Right lobe of liver (tissue), 6 donors: Measurements from ENCODE around the gene RTCA. TPM values are rescaled to one million over a fixed set of nuclear protein-coding genes. Genes with fewer than 3 reads are reported as not detected.
"Not testable (repeated sequence)": the region's sequence is repeated elsewhere in the genome, so short reads cannot be mapped to it uniquely, and the experiment has no call there.

ENCODE experiments used
- ATAC-seq, 4 donors: fragments of 200-7000 bp; cut with Tn5 transposase; one replicate each; pipeline ENCODE4 v1.9.1; 2020; ENCODE audit warnings: mild to moderate bottlenecking in 4 of 4, moderate library complexity in 4 of 4
- DNase-seq, 3 donors: peaks; one replicate each; pipeline ENCODE4 v3.0.0-alpha.2; 2020
- H3K27ac ChIP-seq, 3 donors: fragments of 200-600 bp; one replicate each; pipeline ENCODE4 v1.8.0; 2022
- H3K27me3 ChIP-seq, 2 donors: fragments of 200-600 bp; one replicate each; pipeline ENCODE4 v1.8.0; 2022
- H3K36me3 ChIP-seq, 4 donors: fragments of 200-600 bp; sonication (generic) in 1 of 4; one replicate each; pipeline versions ENCODE4 v1.5.1 to v1.8.0; 2017 to 2022; ENCODE audit warnings: control low read depth in 1 of 4
- H3K4me1 ChIP-seq, 4 donors: fragments of 200-600 bp; sonication (generic) in 1 of 4; one replicate each; pipeline versions ENCODE4 v1.5.1 to v1.8.0; 2017 to 2022; ENCODE audit warnings: control low read depth in 1 of 4
- H3K4me3 ChIP-seq, 3 donors: fragments of 200-600 bp; one replicate each; pipeline ENCODE4 v1.8.0; 2022
- H3K9me3 ChIP-seq, 4 donors: fragments of 200-600 bp; sonication (generic) in 1 of 4; one replicate each; pipeline versions ENCODE4 v1.5.1 to v1.8.0; 2017 to 2022; ENCODE audit warnings: control low read depth in 1 of 4
- CTCF ChIP-seq, 4 donors: fragments of 200-600 bp in 3 of 4; fragments of 450-650 bp in 1 of 4; IDR thresholded peaks; one replicate each; pipeline versions ENCODE4 v1.5.1 to v1.8.0; 2016 to 2022; ENCODE audit warnings: antibody characterized with exemption in 4 of 4, mild to moderate bottlenecking in 2 of 4
- POLR2A ChIP-seq: fragments of 450-650 bp; IDR thresholded peaks from one replicate; pipeline ENCODE4 v1.6.1; 2017; ENCODE audit warnings: antibody characterized with exemption, mild to moderate bottlenecking
- WGBS: methylation state at CpG from one replicate; pipeline ENCODE4 v1.1.6; 2018; ENCODE audit warnings: low coverage, low lambda C conversion rate; ENCODE audit not compliant: insufficient coverage; ENCODE audit errors: missing lambda C conversion rate; 5-methylcytosine and 5-hydroxymethylcytosine counted together
- intact Hi-C, 2 donors: fragments of 100-400 bp; cut with DNase I; formaldehyde crosslinking; loops; one replicate each; pipeline versions ENCODE4 v1.11.2 to v1.14.1; 2022
- total RNA-seq, 6 experiments: library from RNA; depleted of rRNA in 2 of 6; stranded (reverse); fragments of >200 nt in 2 of 6; fragmentation: NEBNext Ultra II Directional in 3 of 6; extraction: Animal tissue kit (Norgen Biotek cat#: 25700) in 3 of 6; gene quantifications; one replicate each; pipeline versions ENCODE4 v1.1.0 to v1.2.4, GENCODE V29; 2016 to 2023
- donor health status: DM: no; HTN: yes; CAD: no.
- donor health status: DM: no; HTN: no; CAD: no.
- donor health status: DM: no; HTN: no; CAD: no.
- donor health status: DM: no; HTN: yes; CAD: no.
- donor health status: DM: no; HTN: yes; CAD: no.

Gene RTCA
- total RNA-seq, 6 experiments from 2014 or later: 12.5 to 20.1 (median 14.7) TPM

DNA sequence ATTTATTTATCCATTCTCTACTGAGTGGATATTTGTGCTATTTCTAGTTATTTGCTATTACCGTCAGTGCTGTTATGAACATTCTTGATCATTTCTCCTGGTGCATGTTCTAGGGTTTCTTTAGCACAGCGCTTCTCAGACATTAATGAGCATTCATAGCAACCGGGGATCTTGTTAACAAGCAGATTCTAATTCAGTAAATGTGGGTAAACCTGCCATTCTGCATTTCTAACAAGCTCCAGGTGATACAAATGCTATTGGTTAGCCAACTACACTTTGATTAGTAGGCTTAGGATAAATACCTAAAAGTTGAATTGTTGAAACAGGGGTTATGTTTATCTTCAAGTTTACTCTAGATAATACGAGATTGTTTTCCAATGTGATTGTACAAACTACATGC, 13.1 kb upstream of the RTCA start:
- WGBS: 67% methylated on average over 4 of the region's 4 CpGs
- H3K4me1 ChIP-seq: peaks cover 0 to 15% (median 0%) of the 10 kb centered on the region in 4 donors
- intact Hi-C loops: no loop called here
- H3K4me3 ChIP-seq: no peak overlapping the region
- TF ChIP-seq POLR2A (no peak), CTCF (IDR thresholded peaks at IDR 0.05) (no peak)
- no peak for DNase-seq
- no peaks in the 10 kb centered on the region for H3K27me3 ChIP-seq
- H3K27ac ChIP-seq: no peak overlapping the region
- H3K9me3 ChIP-seq: no peaks in the 10 kb centered on the region
- no peak for ATAC-seq
- H3K36me3 ChIP-seq: no peaks in the 10 kb centered on the region

DNA sequence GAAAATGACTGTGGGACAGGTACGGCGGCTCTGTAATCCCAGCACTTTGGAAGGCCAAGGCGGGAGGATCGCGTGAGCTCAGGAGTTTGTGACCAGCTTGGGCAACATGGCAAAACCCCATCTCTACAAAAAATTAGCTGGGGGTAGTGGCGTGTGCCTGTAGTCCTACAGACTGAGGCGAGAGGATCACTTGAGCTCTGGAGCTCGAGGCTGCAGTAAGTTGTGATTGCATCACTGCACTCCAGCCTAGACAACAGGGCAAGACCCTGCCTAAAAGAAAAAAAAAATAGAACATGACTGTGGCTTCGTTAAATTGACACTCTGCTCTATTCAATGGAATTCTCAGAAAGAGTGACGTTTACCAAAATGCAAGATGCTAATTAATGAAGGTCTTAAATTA, 12.5 kb upstream of the RTCA start:
- no peaks in the 10 kb centered on the region for H3K36me3 ChIP-seq
- intact Hi-C loops: no loop called here
- H3K27ac ChIP-seq: no peak overlapping the region
- H3K9me3 ChIP-seq: no peaks in the 10 kb centered on the region
- no peak overlapping the region for H3K4me3 ChIP-seq
- DNase-seq: no peak
- H3K4me1 ChIP-seq: peaks cover 0 to 11% (median 0%) of the 10 kb centered on the region in 4 donors
- TF ChIP-seq CTCF (IDR thresholded peaks at IDR 0.05): no peak
- no peak for TF ChIP-seq POLR2A
- no peaks in the 10 kb centered on the region for H3K27me3 ChIP-seq
- 46% methylated on average over 8 of the region's 10 CpGs for WGBS
- no peak for ATAC-seq

DNA sequence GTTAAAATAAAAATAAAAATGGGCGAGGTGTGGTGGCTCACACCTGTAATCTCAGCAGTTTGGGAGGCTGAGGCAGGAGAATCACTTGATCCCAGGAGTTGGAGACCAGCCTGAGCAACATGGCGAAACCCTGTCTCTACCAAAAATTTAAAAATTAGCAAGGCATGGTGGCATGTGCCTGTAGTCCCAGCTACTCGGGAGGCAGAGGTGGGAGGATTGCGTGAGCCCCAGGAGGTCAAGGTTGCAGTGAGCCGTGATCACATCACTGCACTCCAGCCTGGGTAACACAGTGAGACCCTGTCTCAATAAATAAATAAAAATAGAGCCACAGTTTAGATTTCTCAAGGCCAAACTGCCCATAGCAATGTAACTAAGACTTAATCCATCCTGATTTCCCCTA, 9.7 kb upstream of the RTCA start:
- DNase-seq, H3K9me3 ChIP-seq, H3K27ac ChIP-seq, H3K4me1 ChIP-seq, intact Hi-C loops, H3K27me3 ChIP-seq, ATAC-seq, H3K4me3 ChIP-seq, H3K36me3 ChIP-seq: not testable (repeated sequence)
- WGBS: 75% methylated on average over 5 of the region's 5 CpGs

DNA sequence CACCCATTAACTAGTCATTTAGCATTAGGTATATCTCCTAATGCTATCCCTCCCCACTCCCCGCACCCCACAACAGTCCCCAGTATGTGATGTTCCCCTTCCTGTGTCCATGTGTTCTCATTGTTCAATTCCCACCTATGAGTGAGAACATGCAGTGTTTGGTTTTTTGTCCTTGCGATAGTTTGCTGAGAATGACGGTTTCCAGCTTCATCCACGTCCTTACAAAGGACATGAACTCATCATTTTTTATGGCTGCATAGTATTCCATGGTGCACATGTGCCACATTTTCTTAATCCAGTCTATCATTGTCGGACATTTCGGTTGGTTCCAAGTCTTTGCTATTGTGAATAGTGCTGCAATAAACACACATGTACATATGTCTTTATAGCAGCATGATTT, 7.6 kb upstream of the RTCA start:
- H3K36me3 ChIP-seq, H3K4me1 ChIP-seq, H3K27ac ChIP-seq, H3K27me3 ChIP-seq, intact Hi-C loops, ATAC-seq, H3K4me3 ChIP-seq, H3K9me3 ChIP-seq, DNase-seq: not testable (repeated sequence)
- 75% methylated on average over 6 of the region's 6 CpGs for WGBS

DNA sequence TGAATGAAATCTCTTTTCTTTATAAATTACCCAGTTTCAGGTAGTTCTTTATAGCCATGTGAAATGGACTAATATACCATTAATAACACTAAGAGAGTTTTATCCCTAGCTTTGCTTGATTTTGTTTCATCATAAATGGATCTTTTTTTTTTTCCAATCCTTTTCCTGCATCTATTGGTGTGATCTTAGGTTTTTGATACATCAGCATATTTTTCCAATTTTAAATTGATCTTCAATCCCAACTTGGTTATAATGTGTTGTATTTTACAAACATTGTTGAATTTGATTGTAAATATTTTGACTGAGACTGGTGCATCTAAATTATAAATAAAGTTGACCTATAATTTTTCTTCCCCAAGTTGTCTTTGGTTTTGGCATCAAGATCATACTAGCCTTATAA, 4.3 kb upstream of the RTCA start:
- no peak for ATAC-seq
- intact Hi-C loops: no loop called here
- no peak overlapping the region for H3K4me3 ChIP-seq
- H3K4me1 ChIP-seq: no peaks in the 10 kb centered on the region
- no peaks in the 10 kb centered on the region for H3K36me3 ChIP-seq
- no peak overlapping the region for H3K27ac ChIP-seq
- TF ChIP-seq POLR2A (no peak), CTCF (IDR thresholded peaks at IDR 0.05) (no peak)
- DNase-seq: no peak
- H3K27me3 ChIP-seq: no peaks in the 10 kb centered on the region
- H3K9me3 ChIP-seq: no peaks in the 10 kb centered on the region

GRCh38 chr1:100264081-100264480, 1.9 kb upstream of the RTCA start:
- 83% methylated on average over 1 of the region's 5 CpGs for WGBS
- DNase-seq, intact Hi-C loops: not testable (repeated sequence)

More at GRCh38 chr1:100264081-100264480, 1.9 kb upstream of the RTCA start:
- not testable (repeated sequence) for H3K27me3 ChIP-seq, ATAC-seq, H3K9me3 ChIP-seq, H3K4me3 ChIP-seq, H3K27ac ChIP-seq
- Histone ChIP-seq H3K4me1 (peaks cover 0 to 12% (median 0%) of the 10 kb centered on the region in 4 donors), H3K36me3 (peaks cover 0 to 15% (median 0%) of the 10 kb centered on the region in 4 donors)
